GM12878 (cell line): ENCODE results near the gene FAM234A. TPM values are rescaled to one million over a fixed set of nuclear protein-coding genes. Genes with fewer than 3 reads are reported as not detected.

Source experiments
- ATAC-seq: fragments of 200-7000 bp; cut with Tn5 transposase; 3 replicates; pipeline ENCODE4 v1.9.1; 2020; ENCODE audit warnings: mild to moderate bottlenecking, moderate library complexity
- BruUV-seq: library from RNA; stranded (reverse); fragments of 400-500 nt; replicated peaks from 2 replicates; lab custom pipeline; 2021; lab: Mats Ljungman, UMichigan
- CTCF ChIA-PET: fragments of 300-600 bp; sonication (Branson Sonifier 250); formaldehyde crosslinking; extraction: SDS; loops from one replicate; lab custom pipeline; 2021; ENCODE audit warnings: inconsistent platforms; lab: Yijun Ruan, JAX
- POLR2A ChIA-PET: fragments of 350-600 bp; formaldehyde crosslinking; extraction: SDS; loops from one replicate; lab custom pipeline; 2021; ENCODE audit warnings: inconsistent platforms; lab: Charles Lee
- RAD21 ChIA-PET: fragments of 300-600 bp; sonication (Branson Sonifier 250); formaldehyde crosslinking; loops from one replicate; lab custom pipeline; 2023; ENCODE audit warnings: antibody characterized with exemption; ENCODE audit not compliant: unreplicated experiment; lab: Charles Lee
- SMC1A ChIA-PET: fragments of 300-600 bp; sonication (Branson Sonifier 250); formaldehyde crosslinking; loops from one replicate; lab custom pipeline; 2023; ENCODE audit not compliant: unreplicated experiment, uncharacterized antibody; lab: Charles Lee
- DNase-seq: peaks from one replicate; pipeline ENCODE4 v3.0.0-alpha.2; 2011; ENCODE audit warnings: low read depth, low spot score
- FAIRE-seq: peaks from 3 replicates; lab custom pipeline; 2011; peaks lifted over from hg19 to GRCh38; lab: Jason Lieb, UNC
- H2AFZ ChIP-seq: 2 replicates; pipeline ENCODE4 v1.6.0; 2011; ENCODE audit warnings: low read depth, low read length, control low read depth; ENCODE audit not compliant: control insufficient read depth
- H3K27ac ChIP-seq: 2 replicates; pipeline ENCODE4 v1.5.1; 2011; ENCODE audit warnings: control low read depth; ENCODE audit not compliant: control insufficient read depth, insufficient read depth
- H3K27me3 ChIP-seq, 2 experiments: replicated peaks in 1 of 2; 2 replicates each; pipeline versions ENCODE4 v1.6.0 to v1.6.1; 2011; ENCODE audit warnings: low read length in 1 of 2; ENCODE audit not compliant: control insufficient read depth in 2 of 2, insufficient read depth in 2 of 2
- H3K36me3 ChIP-seq, 2 experiments: 2 replicates each; pipeline ENCODE4 v1.5.1; 2011; ENCODE audit warnings: low read length in 1 of 2; ENCODE audit not compliant: control insufficient read depth in 2 of 2, insufficient read depth in 2 of 2
- H3K4me1 ChIP-seq: 2 replicates; pipeline ENCODE4 v1.6.1; 2011; ENCODE audit warnings: mild to moderate bottlenecking, low read length, moderate library complexity, mixed read lengths; ENCODE audit not compliant: control insufficient read depth, insufficient read depth
- H3K4me2 ChIP-seq: 2 replicates; pipeline ENCODE4 v1.6.0; 2011; ENCODE audit warnings: control low read depth; ENCODE audit not compliant: control insufficient read depth, insufficient read depth
- H3K4me3 ChIP-seq: fragments of 200-600 bp; sonication (generic); 2 replicates; pipeline ENCODE4 v1.5.1; 2016
- H3K79me2 ChIP-seq: 2 replicates; pipeline ENCODE4 v1.6.0; 2011; ENCODE audit warnings: low read length; ENCODE audit not compliant: control insufficient read depth, insufficient read depth
- H3K9ac ChIP-seq: 2 replicates; pipeline ENCODE4 v1.8.0; 2011; ENCODE audit warnings: low read length, control low read depth, mixed read lengths; ENCODE audit not compliant: control insufficient read depth, insufficient read depth
- H3K9me3 ChIP-seq: replicated peaks from 3 replicates; pipeline ENCODE4 v1.5.1; 2011; ENCODE audit warnings: mild to moderate bottlenecking, low read length; ENCODE audit not compliant: control insufficient read depth, insufficient read depth
- H4K20me1 ChIP-seq: 2 replicates; pipeline ENCODE4 v1.6.0; 2011; ENCODE audit not compliant: control insufficient read depth, insufficient read depth
- ASH2L ChIP-seq: fragments of 300-600, 200-600 bp; sonication (generic); IDR thresholded peaks from 2 replicates; pipeline ENCODE4 v1.6.1; 2017; ENCODE audit warnings: low read depth, mild to moderate bottlenecking, borderline replicate concordance
- EP300 ChIP-seq, 2 experiments: fragments of 150-350 bp in 1 of 2; IDR thresholded peaks; 2 replicates each; pipeline ENCODE4 v1.6.1; 2011 to 2012; ENCODE audit warnings: low read depth in 2 of 2, low read length in 2 of 2, borderline replicate concordance in 1 of 2, improper control_type of control experiment in 1 of 2, inconsistent platforms in 1 of 2; ENCODE audit not compliant: control insufficient read depth in 1 of 2
- GATAD2B ChIP-seq: fragments of 450-650 bp; conservative IDR thresholded peaks from 2 replicates; pipeline ENCODE4 v1.6.1; 2017; ENCODE audit warnings: low read depth, mild to moderate bottlenecking, moderate library complexity
- POLR2A ChIP-seq: IDR thresholded peaks from 2 replicates; pipeline ENCODE4 v1.6.1; 2011; ENCODE audit warnings: low read depth, mild to moderate bottlenecking, low read length
- STAT3 ChIP-seq: IDR thresholded peaks from 2 replicates; pipeline ENCODE4 v1.6.1; 2011; ENCODE audit warnings: low read depth, low read length, improper control_type of control experiment
- WGBS: methylation state at CpG from one replicate; pipeline ENCODE4 v1.1.6; 2016; ENCODE audit warnings: low lambda C conversion rate; ENCODE audit not compliant: insufficient replicate concordance, insufficient coverage; ENCODE audit errors: missing lambda C conversion rate; 5-methylcytosine and 5-hydroxymethylcytosine counted together
- in situ Hi-C: fragments of 300-500 bp; cut with MboI; formaldehyde crosslinking; loops from 9 replicates; pipeline ENCODE4 v1.14.3; 2018; ENCODE audit warnings: mixed read lengths
- intact Hi-C: fragments of 100-400 bp; cut with micrococcal nuclease; formaldehyde crosslinking; loops from one replicate; pipeline ENCODE4 v1.14.2; 2022; ENCODE audit not compliant: unreplicated experiment
- polyA plus RNA-seq, 11 experiments: library from polyadenylated mRNA; depleted of rRNA in 4 of 11; unstranded in 6 of 11; stranded (reverse) in 5 of 11; fragments of >200 nt; fragmentation: Nextera tagmentation in 4 of 11; fragmentation: Illumina TruSeq in 1 of 11; extraction: Ambion mirVana in 4 of 11; extraction: Trizol in 1 of 11; gene quantifications; 1 replicate in 1 of 11; 2 replicates in 10 of 11; pipeline versions ENCODE4 v1.2.1 to v1.2.3, GENCODE V29; 2011 to 2016; ENCODE audit warnings: inconsistent platforms in 2 of 11, missing spikeins in 2 of 11, low read depth in 1 of 11
- total RNA-seq, 4 experiments: library from RNA; depleted of rRNA in 3 of 4; stranded (reverse); fragments of >200 nt in 3 of 4; fragmentation: Illumina TruSeq in 1 of 4; extraction: Trizol in 1 of 4; gene quantifications; 2 replicates each; pipeline versions ENCODE4 v1.2.1 to v1.2.3, GENCODE V29; 2013 to 2021
- TF ChIP-seq, protein P1 (sequence below): IDR thresholded peaks from 2 replicates; pipeline ENCODE4 v1.6.1; 2012; ENCODE audit warnings: improper control_type of control experiment, low read depth, low read length; ENCODE audit not compliant: insufficient replicate concordance
- TF ChIP-seq, protein P2 (sequence below): IDR thresholded peaks from 2 replicates; pipeline ENCODE4 v1.6.1; 2012; ENCODE audit warnings: mild to moderate bottlenecking, low read depth, low read length

The FAM234A gene
- total and polyA plus RNA-seq, 10 of the 15 experiments (the other 5 are each of a cell fraction or from before 2014, with no cell fraction given), result 1.6 to 37.6 (median 17.3) TPM

DNA sequence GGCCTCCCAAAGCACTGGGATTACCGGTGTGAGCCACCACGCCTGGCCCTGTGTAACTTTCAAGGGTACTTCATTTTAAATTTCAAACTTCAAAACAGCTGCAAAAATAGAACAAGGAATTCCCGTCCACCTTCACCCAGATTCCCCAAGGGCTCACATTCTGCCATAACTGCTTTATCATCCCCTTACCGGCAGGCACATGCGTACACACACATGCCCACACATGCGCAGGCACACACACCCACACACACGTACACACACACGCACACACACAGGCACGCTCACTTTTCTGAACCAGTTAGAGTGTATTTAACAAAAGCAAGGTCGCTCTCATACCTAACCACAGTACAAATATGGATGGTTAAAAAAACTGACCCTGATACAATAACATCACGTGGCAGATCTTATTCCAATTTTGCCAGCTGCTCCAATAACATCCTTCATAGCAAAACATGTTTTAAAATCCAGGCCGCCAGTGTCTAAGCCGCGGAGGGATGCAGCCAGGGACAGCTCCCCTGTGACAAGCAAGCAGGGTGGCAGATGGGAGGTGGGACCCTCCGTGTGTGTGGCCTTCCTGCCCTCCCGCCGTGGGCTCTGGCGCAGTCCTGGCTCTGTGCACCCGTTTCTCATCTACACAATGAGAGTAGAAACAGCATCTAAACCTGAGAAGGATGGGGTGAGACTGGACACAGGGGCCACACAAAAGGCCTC, 71.5 kb downstream of the FAM234A start:
- RAD21 ChIA-PET, result no interaction called here
- SMC1A ChIA-PET, result no interaction called here
- Histone ChIP-seq H3K36me3 (peaks cover 10 to 25% of the 10 kb centered on the region in 2 experiments), H3K4me3 (no peak overlapping the region), H3K9ac (no peak overlapping the region), H3K9me3 (no peaks in the 10 kb centered on the region), H3K4me2 (no peak overlapping the region), H3K79me2 (no peaks in the 10 kb centered on the region), H2AFZ (no peak overlapping the region), H3K27ac (no peak overlapping the region), H3K4me1 (no peaks in the 10 kb centered on the region; the same call in 1 of the 2 replicates), H3K27me3 (no peaks in the 10 kb centered on the region), H4K20me1 (no peaks in the 10 kb centered on the region; the same call in 1 of the 2 replicates)
- in situ Hi-C loops (no loop called here), intact Hi-C loops (no loop called here)
- FAIRE-seq, result no peak
- no peak for DNase-seq
- TF ChIP-seq, protein P1, sequence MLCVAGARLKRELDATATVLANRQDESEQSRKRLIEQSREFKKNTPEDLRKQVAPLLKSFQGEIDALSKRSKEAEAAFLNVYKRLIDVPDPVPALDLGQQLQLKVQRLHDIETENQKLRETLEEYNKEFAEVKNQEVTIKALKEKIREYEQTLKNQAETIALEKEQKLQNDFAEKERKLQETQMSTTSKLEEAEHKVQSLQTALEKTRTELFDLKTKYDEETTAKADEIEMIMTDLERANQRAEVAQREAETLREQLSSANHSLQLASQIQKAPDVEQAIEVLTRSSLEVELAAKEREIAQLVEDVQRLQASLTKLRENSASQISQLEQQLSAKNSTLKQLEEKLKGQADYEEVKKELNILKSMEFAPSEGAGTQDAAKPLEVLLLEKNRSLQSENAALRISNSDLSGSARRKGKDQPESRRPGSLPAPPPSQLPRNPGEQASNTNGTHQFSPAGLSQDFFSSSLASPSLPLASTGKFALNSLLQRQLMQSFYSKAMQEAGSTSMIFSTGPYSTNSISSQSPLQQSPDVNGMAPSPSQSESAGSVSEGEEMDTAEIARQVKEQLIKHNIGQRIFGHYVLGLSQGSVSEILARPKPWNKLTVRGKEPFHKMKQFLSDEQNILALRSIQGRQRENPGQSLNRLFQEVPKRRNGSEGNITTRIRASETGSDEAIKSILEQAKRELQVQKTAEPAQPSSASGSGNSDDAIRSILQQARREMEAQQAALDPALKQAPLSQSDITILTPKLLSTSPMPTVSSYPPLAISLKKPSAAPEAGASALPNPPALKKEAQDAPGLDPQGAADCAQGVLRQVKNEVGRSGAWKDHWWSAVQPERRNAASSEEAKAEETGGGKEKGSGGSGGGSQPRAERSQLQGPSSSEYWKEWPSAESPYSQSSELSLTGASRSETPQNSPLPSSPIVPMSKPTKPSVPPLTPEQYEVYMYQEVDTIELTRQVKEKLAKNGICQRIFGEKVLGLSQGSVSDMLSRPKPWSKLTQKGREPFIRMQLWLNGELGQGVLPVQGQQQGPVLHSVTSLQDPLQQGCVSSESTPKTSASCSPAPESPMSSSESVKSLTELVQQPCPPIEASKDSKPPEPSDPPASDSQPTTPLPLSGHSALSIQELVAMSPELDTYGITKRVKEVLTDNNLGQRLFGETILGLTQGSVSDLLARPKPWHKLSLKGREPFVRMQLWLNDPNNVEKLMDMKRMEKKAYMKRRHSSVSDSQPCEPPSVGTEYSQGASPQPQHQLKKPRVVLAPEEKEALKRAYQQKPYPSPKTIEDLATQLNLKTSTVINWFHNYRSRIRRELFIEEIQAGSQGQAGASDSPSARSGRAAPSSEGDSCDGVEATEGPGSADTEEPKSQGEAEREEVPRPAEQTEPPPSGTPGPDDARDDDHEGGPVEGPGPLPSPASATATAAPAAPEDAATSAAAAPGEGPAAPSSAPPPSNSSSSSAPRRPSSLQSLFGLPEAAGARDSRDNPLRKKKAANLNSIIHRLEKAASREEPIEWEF, result no peak
- TF ChIP-seq STAT3, result no peak
- TF ChIP-seq GATAD2B, result no peak
- TF ChIP-seq EP300 (IDR thresholded peaks at IDR 0.05; ENCODE audit: borderline replicate concordance in 1 of 2, control insufficient read depth in 1 of 2, low read depth in 2 of 2, low read length in 2 of 2), result no peak
- TF ChIP-seq POLR2A, result peak; percentile 20; the same call in 1 of the 2 replicates
- TF ChIP-seq ASH2L, result no peak
- TF ChIP-seq, protein P2, sequence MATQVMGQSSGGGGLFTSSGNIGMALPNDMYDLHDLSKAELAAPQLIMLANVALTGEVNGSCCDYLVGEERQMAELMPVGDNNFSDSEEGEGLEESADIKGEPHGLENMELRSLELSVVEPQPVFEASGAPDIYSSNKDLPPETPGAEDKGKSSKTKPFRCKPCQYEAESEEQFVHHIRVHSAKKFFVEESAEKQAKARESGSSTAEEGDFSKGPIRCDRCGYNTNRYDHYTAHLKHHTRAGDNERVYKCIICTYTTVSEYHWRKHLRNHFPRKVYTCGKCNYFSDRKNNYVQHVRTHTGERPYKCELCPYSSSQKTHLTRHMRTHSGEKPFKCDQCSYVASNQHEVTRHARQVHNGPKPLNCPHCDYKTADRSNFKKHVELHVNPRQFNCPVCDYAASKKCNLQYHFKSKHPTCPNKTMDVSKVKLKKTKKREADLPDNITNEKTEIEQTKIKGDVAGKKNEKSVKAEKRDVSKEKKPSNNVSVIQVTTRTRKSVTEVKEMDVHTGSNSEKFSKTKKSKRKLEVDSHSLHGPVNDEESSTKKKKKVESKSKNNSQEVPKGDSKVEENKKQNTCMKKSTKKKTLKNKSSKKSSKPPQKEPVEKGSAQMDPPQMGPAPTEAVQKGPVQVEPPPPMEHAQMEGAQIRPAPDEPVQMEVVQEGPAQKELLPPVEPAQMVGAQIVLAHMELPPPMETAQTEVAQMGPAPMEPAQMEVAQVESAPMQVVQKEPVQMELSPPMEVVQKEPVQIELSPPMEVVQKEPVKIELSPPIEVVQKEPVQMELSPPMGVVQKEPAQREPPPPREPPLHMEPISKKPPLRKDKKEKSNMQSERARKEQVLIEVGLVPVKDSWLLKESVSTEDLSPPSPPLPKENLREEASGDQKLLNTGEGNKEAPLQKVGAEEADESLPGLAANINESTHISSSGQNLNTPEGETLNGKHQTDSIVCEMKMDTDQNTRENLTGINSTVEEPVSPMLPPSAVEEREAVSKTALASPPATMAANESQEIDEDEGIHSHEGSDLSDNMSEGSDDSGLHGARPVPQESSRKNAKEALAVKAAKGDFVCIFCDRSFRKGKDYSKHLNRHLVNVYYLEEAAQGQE, result no peak
- no peak for ATAC-seq
- POLR2A ChIA-PET, result no interaction called here
- BruUV-seq, result no TSS peak
- CTCF ChIA-PET, result no interaction called here
- WGBS, result 83% methylated on average over 19 of the region's 19 CpGs
